CD4-positive, alpha-beta T cell (primary cell): ENCODE data around the gene RTN4RL1. TPM values are rescaled to one million over a fixed set of nuclear protein-coding genes. Genes with fewer than 3 reads are reported as not detected.

Experiments
- ATAC-seq: fragments of 200-7000 bp; cut with Tn5 transposase; one replicate; pipeline ENCODE4 v1.10.0; 2022; ENCODE audit warnings: mild to moderate bottlenecking; ENCODE audit not compliant: poor library complexity
- CTCF ChIA-PET: fragments of 350-600 bp; sonication (Branson Sonifier 250); formaldehyde crosslinking; loops from one replicate; lab custom pipeline; 2021; ENCODE audit warnings: antibody characterized with exemption, inconsistent platforms; lab: Charles Lee
- POLR2A ChIA-PET: fragments of 350-600 bp; sonication (Branson Sonifier 250); formaldehyde crosslinking; loops from one replicate; lab custom pipeline; 2021; ENCODE audit warnings: antibody characterized with exemption, inconsistent platforms; lab: Charles Lee
- DNase-seq, 14 experiments: peaks; one replicate each; pipeline ENCODE4 v3.0.0-alpha.2; 2013 to 2020; ENCODE audit warnings: mixed read lengths in 2 of 14
- H3K27ac ChIP-seq, 2 donors: one replicate each; pipeline versions ENCODE4 v1.5.1 to v1.7.0; 2013; ENCODE audit warnings: low read length in 2 of 2, low read depth in 1 of 2, mild to moderate bottlenecking in 1 of 2
- H3K27me3 ChIP-seq, 2 experiments: 1 replicate in 1 of 2; 2 replicates in 1 of 2; pipeline versions ENCODE4 v1.6.1 to v1.7.0; 2013; ENCODE audit warnings: low read length in 2 of 2, control low read depth in 1 of 2, mild to moderate bottlenecking in 1 of 2, moderate library complexity in 1 of 2; ENCODE audit not compliant: insufficient read depth in 2 of 2, control insufficient read depth in 1 of 2
- H3K36me3 ChIP-seq: one replicate; pipeline ENCODE4 v1.6.1; 2013; ENCODE audit warnings: low read length, control low read depth; ENCODE audit not compliant: insufficient read depth
- H3K4me1 ChIP-seq: one replicate; pipeline ENCODE4 v1.6.1; 2013; ENCODE audit warnings: low read length, control low read depth; ENCODE audit not compliant: insufficient read depth
- H3K4me3 ChIP-seq: one replicate; pipeline ENCODE4 v1.5.1; 2013; ENCODE audit warnings: mild to moderate bottlenecking, low read length, moderate library complexity
- H3K9me3 ChIP-seq, 2 experiments: 1 replicate in 1 of 2; 2 replicates in 1 of 2; pipeline versions ENCODE4 v1.6.1 to v1.7.0; 2013; ENCODE audit warnings: low read length in 2 of 2, mild to moderate bottlenecking in 2 of 2, control low read depth in 1 of 2, moderate library complexity in 1 of 2; ENCODE audit not compliant: control insufficient read depth in 1 of 2, insufficient read depth in 1 of 2
- H3K27ac Mint-ChIP-seq: one replicate; pipeline ENCODE4 v1.8.0; 2020; ENCODE audit warnings: mixed read lengths
- H3K27me3 Mint-ChIP-seq: one replicate; pipeline ENCODE4 v1.8.0; 2021; ENCODE audit warnings: mixed read lengths
- H3K36me3 Mint-ChIP-seq: one replicate; pipeline ENCODE4 v1.8.0; 2021; ENCODE audit warnings: low read depth, mixed read lengths
- H3K4me1 Mint-ChIP-seq: one replicate; pipeline ENCODE4 v1.8.0; 2021; ENCODE audit warnings: low read depth, mixed read lengths
- H3K4me3 Mint-ChIP-seq: one replicate; pipeline ENCODE4 v1.8.0; 2020; ENCODE audit warnings: mild to moderate bottlenecking, mixed read lengths
- H3K9me3 Mint-ChIP-seq: one replicate; pipeline ENCODE4 v1.8.0; 2020; ENCODE audit warnings: mixed read lengths
- CTCF ChIP-seq: fragments of 200-600 bp; IDR thresholded peaks from one replicate; pipeline ENCODE4 v1.8.0; 2022; ENCODE audit warnings: antibody characterized with exemption, mild to moderate bottlenecking
- intact Hi-C, 2 experiments: fragments of 100-400 bp; cut with DNase I in 1 of 2; cut with micrococcal nuclease in 1 of 2; formaldehyde crosslinking; loops; one replicate each; pipeline versions ENCODE4 v1.15.1 to v1.9.0; 2023 to 2025; cut with DNase I, micrococcal nuclease
- total RNA-seq, 174 experiments: library from RNA in 2 of 174; stranded (reverse) in 2 of 174; gene quantifications; one replicate each; pipeline ENCODE4 v1.2.3 and lab custom pipeline; 2021 to 2026

Gene RTN4RL1
- total RNA-seq, 2 experiments from 2014 or later = 0.06 to 0.11 TPM

GRCh38 chr17:2057760-2058585 lies 32.8 kb upstream of the RTN4RL1 start:
- H3K4me3 Mint-ChIP-seq = no peak overlapping the region
- intact Hi-C loops = loop anchor here in 1 of 2 experiments (5.0 to 10.0 kb wide), 3 partner anchors 97 to 209 kb away; no protein-coding TSS in a partner anchor
- H3K27ac Mint-ChIP-seq = no peak overlapping the region
- TF ChIP-seq CTCF = no peak
- peaks cover 36% of the 10 kb centered on the region for H3K4me1 Mint-ChIP-seq
- H3K9me3 ChIP-seq = peaks cover 0 to 6% of the 10 kb centered on the region in 2 experiments
- ChIA-PET CTCF (interaction anchor here (0.6 to 7.3 kb wide), 16 partner anchors 12 to 325 kb away, joined by 3 to 83 read pairs (median 4); no protein-coding TSS in a partner anchor), POLR2A (interaction anchor here (0.6 to 4.9 kb wide), 9 partner anchors 17 to 389 kb away, joined by 3 to 61 read pairs (median 7); partner anchors contain the start of gene RTN4RL1)
- peaks cover 34% of the 10 kb centered on the region for H3K27me3 Mint-ChIP-seq
- peaks cover 4 to 6% of the 10 kb centered on the region in 2 experiments for H3K27me3 ChIP-seq
- no peaks in the 10 kb centered on the region for H3K9me3 Mint-ChIP-seq
- H3K27ac ChIP-seq = no peak overlapping the region
- H3K36me3 Mint-ChIP-seq = peaks cover 30% of the 10 kb centered on the region
- H3K4me3 ChIP-seq = no peak overlapping the region
- peaks cover 59% of the 10 kb centered on the region for H3K4me1 ChIP-seq
- H3K36me3 ChIP-seq = peaks cover 20% of the 10 kb centered on the region
- DNase-seq (peak in 3 of 14 experiments; percentile 19 to 70 (median 59)), ATAC-seq (no peak)

- Mint-ChIP-seq H3K36me3 (peaks cover 23% of the 10 kb centered on the region), H3K27ac (no peak overlapping the region), H3K4me1 (peaks cover 38% of the 10 kb centered on the region), H3K27me3 (peaks cover 29% of the 10 kb centered on the region), H3K4me3 (no peak overlapping the region), H3K9me3 (no peaks in the 10 kb centered on the region)
- peaks cover 0 to 6% of the 10 kb centered on the region in 2 experiments for H3K9me3 ChIP-seq
- ChIA-PET POLR2A (interaction anchor here (0.6 to 4.9 kb wide), 13 partner anchors 16 to 388 kb away, joined by 3 to 61 read pairs (median 6); partner anchors contain the start of genes RTN4RL1, SMG6 and SRR), CTCF (interaction anchor here (1.0 to 7.3 kb wide), 11 partner anchors 12 to 281 kb away, joined by 3 to 83 read pairs (median 5); no protein-coding TSS in a partner anchor)
- peak in 1 of 14 experiments; percentile 41 for DNase-seq
- no peak for TF ChIP-seq CTCF
- H3K4me3 ChIP-seq = no peak overlapping the region
- peaks cover 16% of the 10 kb centered on the region for H3K36me3 ChIP-seq
- ATAC-seq = no peak
- no peak overlapping the region for H3K27ac ChIP-seq
- peaks cover 4 to 6% of the 10 kb centered on the region in 2 experiments for H3K27me3 ChIP-seq
- intact Hi-C loops = loop anchor here in 1 of 2 experiments (5.0 to 10.0 kb wide), 3 partner anchors 98 to 210 kb away; no protein-coding TSS in a partner anchor
- H3K4me1 ChIP-seq = peaks cover 61% of the 10 kb centered on the region
Observed at GRCh38 chr17:2057175-2057759, 32.1 kb upstream of the RTN4RL1 start.
